GM12891 (cell line): ENCODE data around the gene RCOR1.

Experiments used
- POLR2A ChIP-seq: IDR thresholded peaks from 2 replicates; pipeline ENCODE4 v1.6.1; 2011; ENCODE audit warnings: low read depth, low read length, control low read depth
- POLR2AphosphoS5 ChIP-seq: IDR thresholded peaks from 2 replicates; pipeline ENCODE4 v1.6.1; 2011; ENCODE audit warnings: low read depth, low read length, control low read depth
- SPI1 ChIP-seq: IDR thresholded peaks from 2 replicates; pipeline ENCODE4 v1.6.1; 2011; ENCODE audit warnings: low read depth, low read length, control low read depth
- TAF1 ChIP-seq: IDR thresholded peaks from 2 replicates; pipeline ENCODE4 v1.6.1; 2011; ENCODE audit warnings: low read depth, low read length, control low read depth

- TF ChIP-seq SPI1 (no peak), POLR2A (no peak), TAF1 (no peak), POLR2AphosphoS5 (no peak)
Observed at GRCh38 chr14:102759456-102760187, 167.2 kb downstream of the RCOR1 start.
